HG03175 (cell line): ENCODE data around the gene FARP2.
A peak's percentile ranks its signal among the peaks of the same experiment; 100 is the strongest.
"Not testable (repeated sequence)": the region's sequence is repeated elsewhere in the genome, so short reads cannot be mapped to it uniquely, and the experiment has no call there.

ENCODE experiments used
- ATAC-seq: cut with Tn5 transposase; IDR thresholded peaks from one replicate; pipeline ENCODE4 v1.9.1; 2021; ENCODE audit warnings: mild to moderate bottlenecking, moderate library complexity; ENCODE audit not compliant: unreplicated experiment

FARP2 gene

DNA sequence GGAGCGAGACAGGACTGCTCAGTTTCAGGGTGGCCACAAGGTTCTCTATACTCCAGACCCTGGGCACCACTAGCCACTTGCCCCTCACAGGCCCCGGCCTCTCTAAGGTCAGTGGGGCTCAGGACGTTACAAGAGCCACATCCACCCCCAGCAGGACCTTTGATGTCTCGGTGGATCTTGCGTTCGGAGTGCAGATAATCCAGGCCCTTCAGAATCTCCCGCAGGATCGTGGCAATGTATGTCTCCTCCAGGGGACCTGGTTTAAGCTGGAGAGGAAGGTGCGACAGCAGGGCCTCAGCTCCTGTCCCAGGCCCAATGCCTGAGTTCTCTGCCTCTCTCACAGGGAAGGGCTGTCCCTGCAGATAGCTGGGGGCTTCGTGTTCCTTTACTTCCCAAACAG is 143.9 kb downstream of the FARP2 start:
- no peak for ATAC-seq

GRCh38 chr2:241500431-241500975 is 144.4 kb downstream of the FARP2 start:
- ATAC-seq, result no peak

GRCh38 chr2:241501099-241501541 is 145.0 kb downstream of the FARP2 start:
- ATAC-seq, result no peak

GRCh38 chr2:241501551-241501950 is 145.5 kb downstream of the FARP2 start:
- ATAC-seq, result no peak

DNA sequence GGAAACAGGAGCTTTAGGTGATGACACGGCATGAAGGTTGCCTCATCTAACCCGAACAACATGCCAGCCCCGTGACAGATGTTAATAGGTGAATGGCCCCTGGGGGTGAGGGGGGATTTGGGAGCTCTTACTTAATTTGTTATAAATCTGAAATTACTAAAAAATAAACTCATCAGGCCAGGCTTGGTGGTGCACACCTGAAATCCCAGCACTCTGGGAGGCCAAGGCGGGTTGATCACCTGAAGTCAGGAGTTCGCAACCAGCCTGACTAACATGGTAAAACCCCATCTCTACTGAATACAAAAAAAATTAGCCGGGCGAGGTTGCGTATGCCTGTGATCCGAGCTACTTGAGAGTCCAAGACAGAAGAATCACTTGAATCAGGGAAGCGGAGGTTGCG is 146.2 kb downstream of the FARP2 start:
- ATAC-seq, result no peak

DNA sequence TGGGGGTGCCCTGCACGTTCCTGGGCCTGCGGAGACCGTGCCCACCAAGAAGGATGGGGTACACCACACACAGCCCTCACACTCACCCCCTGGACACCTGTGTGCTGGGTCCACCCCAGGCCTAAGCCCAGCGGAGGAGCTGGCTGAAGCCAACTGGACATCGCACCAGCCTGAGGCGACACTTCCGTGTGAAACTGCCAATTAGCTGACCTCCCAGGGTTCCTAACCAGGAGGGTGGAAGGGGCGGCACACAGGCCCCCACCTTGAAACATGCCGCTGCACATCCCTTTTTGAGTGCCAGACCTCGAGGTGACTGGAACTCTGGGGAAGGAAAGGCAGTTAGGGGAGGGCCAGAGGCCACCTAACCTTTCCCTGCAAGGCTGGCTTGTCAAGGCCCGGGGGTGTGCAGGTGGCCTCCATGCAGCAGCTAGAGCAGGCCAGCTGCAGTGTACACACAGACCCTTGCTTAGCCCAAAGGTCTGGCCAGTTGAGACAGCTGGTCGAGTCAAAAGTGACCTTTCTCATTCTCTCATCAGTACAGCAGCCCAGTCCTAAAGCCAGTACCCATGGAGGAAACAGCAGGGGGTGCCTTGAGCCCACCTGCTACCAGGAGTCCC is 147.8 kb downstream of the FARP2 start:
- ATAC-seq, result no peak

- ATAC-seq, result no peak
Observed at GRCh38 chr2:241505086-241505780, 149.1 kb downstream of the FARP2 start.

DNA sequence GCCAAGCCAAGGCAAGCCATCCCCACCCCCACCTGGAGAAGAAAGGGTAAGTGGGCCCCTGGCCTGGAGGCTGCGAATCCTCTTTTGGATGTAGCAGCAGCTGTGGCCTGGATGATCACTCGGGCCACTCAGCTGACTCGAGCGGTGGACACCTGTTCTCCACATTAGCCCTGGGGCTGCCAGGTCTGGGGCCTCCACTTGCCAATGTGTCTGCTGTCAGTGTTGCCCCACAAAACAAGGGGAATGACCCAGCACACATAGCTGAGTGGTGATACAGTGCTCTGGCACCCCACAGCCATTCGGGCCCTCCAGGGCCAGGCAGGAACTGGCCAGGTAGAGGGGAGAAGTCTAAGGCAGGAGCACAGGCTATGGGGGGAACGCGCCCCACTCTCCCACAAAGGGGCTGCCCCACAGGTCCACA is 149.7 kb downstream of the FARP2 start:
- ATAC-seq, result no peak

- ATAC-seq, result not testable (repeated sequence)
Observed at GRCh38 chr2:241506317-241506716, 150.2 kb downstream of the FARP2 start.

GRCh38 chr2:241506793-241507429 is 150.8 kb downstream of the FARP2 start:
- no peak for ATAC-seq

DNA sequence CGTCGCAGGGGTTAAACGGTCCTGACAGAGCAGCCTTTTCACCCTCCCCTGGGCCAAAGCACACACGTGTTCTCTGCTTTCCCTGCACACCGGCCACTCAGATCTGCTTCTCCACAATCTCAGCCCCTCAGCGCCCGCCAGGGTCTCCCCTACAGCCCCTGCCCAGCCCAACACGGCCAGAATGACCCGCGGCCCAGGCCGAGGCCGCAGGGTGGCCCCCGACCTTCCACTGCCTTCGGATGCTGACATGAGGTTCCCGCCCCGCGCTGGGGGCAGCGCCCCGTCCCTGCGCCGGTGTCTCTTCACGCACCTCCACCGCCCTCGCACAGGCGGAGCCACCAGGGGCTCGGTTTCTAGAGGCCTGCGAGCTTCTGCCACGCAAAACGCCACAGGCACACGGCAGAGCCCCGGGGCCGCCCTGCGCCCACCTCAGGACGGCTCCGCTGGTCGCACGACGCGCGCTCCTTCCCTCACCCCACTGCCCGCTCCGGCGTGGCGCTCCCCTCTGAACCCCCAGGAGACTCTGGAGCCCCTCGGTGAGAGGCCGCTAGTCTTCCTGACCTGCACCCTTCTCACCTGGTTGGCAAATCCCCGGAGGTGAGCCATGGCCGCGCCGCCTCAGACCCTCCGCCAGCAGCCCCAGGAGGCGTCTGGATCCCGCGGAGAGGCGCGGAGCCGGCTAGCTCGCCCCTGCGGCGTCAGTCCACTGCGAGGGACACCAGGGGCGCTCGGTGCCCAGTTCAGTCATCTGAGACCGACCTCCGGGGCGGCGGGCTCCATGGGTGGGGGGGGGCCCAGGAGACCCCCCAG is 151.6 kb downstream of the FARP2 start:
- ATAC-seq, result peak; percentile 26

GRCh38 chr2:241508240-241509154 is 152.4 kb downstream of the FARP2 start, which contains the start of gene STK25:
STK25 (minus strand) TSS chr2:241508584; CDS start chr2:241508035, 549 bp downstream.
- ATAC-seq, result peak; percentile 95

DNA sequence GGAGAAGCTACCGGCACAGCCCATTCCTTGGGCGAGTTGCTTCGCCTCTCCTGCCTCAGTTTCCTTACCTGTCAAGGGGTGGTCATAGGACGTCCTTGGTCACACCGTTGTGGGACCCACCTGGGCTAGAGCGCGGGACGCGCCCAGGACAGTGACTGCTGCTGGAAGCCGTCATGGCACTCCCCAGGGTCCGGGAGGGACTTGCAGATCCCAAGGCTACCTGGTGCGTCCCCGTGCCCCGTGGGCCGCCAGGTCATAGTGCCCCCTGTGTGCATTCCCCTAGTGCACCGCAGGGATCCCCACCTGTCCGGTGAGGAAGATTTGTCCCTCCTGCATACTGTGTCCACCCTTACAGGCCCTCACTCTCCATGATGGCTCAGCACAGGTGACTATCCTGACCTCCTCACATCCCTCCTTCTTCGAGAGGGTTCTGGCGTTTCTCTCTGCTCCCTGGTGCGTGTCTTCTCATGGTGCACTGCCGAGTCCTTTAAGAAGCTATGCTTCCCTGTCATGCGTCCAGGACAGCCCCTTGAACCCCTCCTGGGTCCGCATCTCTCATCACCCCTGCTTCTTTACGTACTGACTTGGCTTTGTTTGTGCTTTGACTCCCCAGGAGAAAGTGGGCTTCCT is 153.2 kb downstream of the FARP2 start:
- ATAC-seq, result no peak

GRCh38 chr2:241511091-241511741 is 155.1 kb downstream of the FARP2 start:
- no peak for ATAC-seq

GRCh38 chr2:241514553-241514952 is 158.5 kb downstream of the FARP2 start:
- ATAC-seq, result no peak

- ATAC-seq, result peak; percentile 66
Observed at GRCh38 chr2:241514986-241515737, 159.1 kb downstream of the FARP2 start.

DNA sequence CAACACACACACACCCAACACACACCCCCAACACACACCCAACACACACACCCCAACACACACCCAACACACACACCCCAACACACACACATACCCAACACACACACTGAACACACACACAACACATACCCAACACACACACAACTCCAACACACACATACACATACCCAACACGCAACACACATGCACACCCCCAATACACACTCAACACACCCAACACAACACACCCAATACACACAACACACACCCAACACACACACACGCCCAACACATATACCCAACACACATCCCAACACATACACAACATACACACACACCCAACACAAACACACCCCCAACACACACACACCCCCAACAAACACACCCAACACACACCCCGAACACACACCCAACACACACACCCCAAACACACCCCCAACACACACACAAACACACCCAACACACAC is 160.5 kb downstream of the FARP2 start:
- ATAC-seq, result no peak

GRCh38 chr2:241517297-241517696 is 161.2 kb downstream of the FARP2 start:
- ATAC-seq, result no peak
